HG03135 (cell line): ENCODE measurements around the gene RPS6KA4.
"Not testable (repeated sequence)": the region's sequence is repeated elsewhere in the genome, so short reads cannot be mapped to it uniquely, and the experiment has no call there.

ENCODE experiments used
- ATAC-seq: cut with Tn5 transposase; IDR thresholded peaks from one replicate; pipeline ENCODE4 v1.9.1; 2021; ENCODE audit warnings: mild to moderate bottlenecking, moderate library complexity; ENCODE audit not compliant: unreplicated experiment

RPS6KA4 gene

GRCh38 chr11:64358907-64359711 is at the start of gene RPS6KA4:
RPS6KA4 (plus strand) TSS chr11:64359162; CDS start chr11:64359236, 74 bp downstream.
- peak; percentile 53 for ATAC-seq

DNA sequence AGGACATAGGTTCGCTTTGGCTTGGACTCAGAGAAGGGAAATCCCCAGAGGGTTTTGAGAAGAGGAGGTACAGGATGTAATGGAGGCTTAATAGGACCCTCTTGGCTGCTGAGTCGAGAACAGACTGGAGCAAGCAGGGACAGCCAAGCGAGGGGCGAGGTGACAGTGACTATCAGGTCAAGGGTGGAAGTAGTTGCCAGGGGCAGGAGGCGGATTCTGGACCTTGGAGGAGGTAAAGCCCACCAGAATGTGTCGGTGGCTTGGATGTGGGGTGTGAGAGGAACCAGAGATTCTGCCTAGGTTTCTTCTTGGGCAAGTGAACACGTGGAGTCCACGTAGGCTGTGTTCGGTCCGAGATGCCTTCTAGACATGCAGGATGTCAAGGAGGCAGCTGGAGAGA is 46.0 kb upstream of the RPS6KA4 start:
- no peak for ATAC-seq

GRCh38 chr11:64313491-64314145 is 45.3 kb upstream of the RPS6KA4 start:
- ATAC-seq, result no peak

GRCh38 chr11:64314146-64314804 is 44.7 kb upstream of the RPS6KA4 start:
- no peak for ATAC-seq

GRCh38 chr11:64314805-64315561 is 44.0 kb upstream of the RPS6KA4 start:
- ATAC-seq, result no peak

GRCh38 chr11:64315667-64316526 is 43.1 kb upstream of the RPS6KA4 start:
- not testable (repeated sequence) for ATAC-seq

GRCh38 chr11:64316672-64317324 is 42.2 kb upstream of the RPS6KA4 start:
- peak; percentile 12 for ATAC-seq

GRCh38 chr11:64317325-64317960 is 41.5 kb upstream of the RPS6KA4 start, which contains the start of gene TRMT112:
TRMT112 (minus strand) TSS chr11:64317559; CDS start chr11:64317526, 33 bp downstream.
- ATAC-seq, result peak; percentile 54

- peak; percentile 68 for ATAC-seq
These were observed 40.8 kb upstream of the RPS6KA4 start, which contains the start of gene PRDX5 for GRCh38 chr11:64317961-64318765. PRDX5 (plus strand) TSS chr11:64318121; CDS start chr11:64318216, 95 bp downstream.

GRCh38 chr11:64318766-64319761 is 39.9 kb upstream of the RPS6KA4 start:
- no peak for ATAC-seq

DNA sequence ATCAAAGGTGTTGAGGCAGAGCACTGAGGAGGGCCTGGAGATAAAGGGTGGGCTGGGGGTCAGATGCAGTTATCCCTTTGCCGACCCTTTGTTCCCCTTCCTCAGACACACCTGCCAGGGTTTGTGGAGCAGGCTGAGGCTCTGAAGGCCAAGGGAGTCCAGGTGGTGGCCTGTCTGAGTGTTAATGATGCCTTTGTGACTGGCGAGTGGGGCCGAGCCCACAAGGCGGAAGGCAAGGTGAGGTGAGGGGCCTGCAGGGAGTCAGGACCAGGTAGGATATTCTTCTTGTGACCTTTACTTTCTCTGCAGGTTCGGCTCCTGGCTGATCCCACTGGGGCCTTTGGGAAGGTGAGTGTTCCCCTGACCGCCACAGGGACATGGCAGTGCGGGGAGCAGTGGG is 38.4 kb upstream of the RPS6KA4 start:
- ATAC-seq, result no peak

- ATAC-seq, result no peak
These were observed 37.9 kb upstream of the RPS6KA4 start for GRCh38 chr11:64321026-64321425.

DNA sequence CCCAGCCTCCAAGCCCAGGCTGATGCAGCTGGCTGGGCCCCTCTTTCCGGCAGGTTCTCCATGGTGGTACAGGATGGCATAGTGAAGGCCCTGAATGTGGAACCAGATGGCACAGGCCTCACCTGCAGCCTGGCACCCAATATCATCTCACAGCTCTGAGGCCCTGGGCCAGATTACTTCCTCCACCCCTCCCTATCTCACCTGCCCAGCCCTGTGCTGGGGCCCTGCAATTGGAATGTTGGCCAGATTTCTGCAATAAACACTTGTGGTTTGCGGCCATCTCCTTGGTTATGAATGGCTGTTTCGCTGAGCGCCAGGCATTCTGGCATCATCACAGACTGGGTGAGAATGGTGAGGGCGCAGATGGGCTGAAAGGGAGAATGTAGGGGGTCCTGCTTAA is 37.4 kb upstream of the RPS6KA4 start:
- ATAC-seq, result no peak

GRCh38 chr11:64322925-64323260 is 36.1 kb upstream of the RPS6KA4 start:
- no peak for ATAC-seq

DNA sequence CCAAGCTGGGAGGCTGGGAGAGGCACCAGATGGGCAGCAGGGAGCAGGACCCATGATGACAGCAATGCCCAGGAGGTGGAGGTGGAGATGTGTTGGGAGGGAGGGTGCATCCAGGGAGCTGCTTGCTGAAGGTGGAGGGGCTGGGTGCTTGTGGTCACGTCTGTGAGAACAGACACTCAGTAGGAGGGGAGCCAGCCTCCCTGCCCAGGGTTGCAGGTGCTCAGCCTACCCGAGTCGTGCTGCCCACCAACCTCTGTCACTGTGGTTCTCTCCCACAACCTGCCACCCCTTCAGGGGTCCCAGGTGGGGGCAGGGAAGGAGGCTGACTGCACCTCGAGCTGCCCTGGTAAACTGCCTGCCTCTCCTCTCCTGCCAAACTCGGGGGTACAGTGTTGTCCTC is 35.6 kb upstream of the RPS6KA4 start:
- no peak for ATAC-seq

GRCh38 chr11:64323984-64324383 is 35.0 kb upstream of the RPS6KA4 start:
- ATAC-seq, result not testable (repeated sequence)
